HepG2 (cell line): ENCODE results near the gene GATM. TPM values are rescaled to one million over a fixed set of nuclear protein-coding genes. Genes with fewer than 3 reads are reported as not detected.

Experiments
- ATF6 ChIP-seq: sonication (generic); formaldehyde crosslinking; conservative IDR thresholded peaks from 2 replicates; pipeline ENCODE4 v1.4.0; 2020; ENCODE audit warnings: missing genetic modification reagents
- ATRX ChIP-seq: sonication (generic); formaldehyde crosslinking; IDR thresholded peaks from 2 replicates; pipeline ENCODE4 v1.4.0; 2020; ENCODE audit warnings: missing genetic modification reagents, borderline replicate concordance
- ETS1 ChIP-seq: sonication (generic); formaldehyde crosslinking; IDR thresholded peaks from 2 replicates; pipeline ENCODE4 v1.4.0; 2020; ENCODE audit warnings: missing genetic modification reagents
- FOXO4 ChIP-seq: sonication (generic); formaldehyde crosslinking; conservative IDR thresholded peaks from 2 replicates; pipeline ENCODE4 v1.8.1; 2023; ENCODE audit warnings: missing genetic modification reagents
- GABPA ChIP-seq, 2 experiments: IDR thresholded peaks; 2 replicates each; pipeline ENCODE4 v1.6.1; 2011 to 2016; ENCODE audit warnings: low read depth in 2 of 2, low read length in 1 of 2, missing biosample characterization in 1 of 2, missing genetic modification characterization in 1 of 2
- GLMP ChIP-seq: sonication (generic); formaldehyde crosslinking; IDR thresholded peaks from 2 replicates; pipeline ENCODE4 v1.9.0; 2021; ENCODE audit warnings: missing genetic modification reagents, mild to moderate bottlenecking, borderline replicate concordance
- GMEB1 ChIP-seq: sonication (generic); formaldehyde crosslinking; IDR thresholded peaks from 2 replicates; pipeline ENCODE4 v1.5.1; 2020; ENCODE audit warnings: missing genetic modification reagents, mild to moderate bottlenecking, borderline replicate concordance
- NFYB ChIP-seq: sonication (generic); formaldehyde crosslinking; IDR thresholded peaks from 2 replicates; pipeline ENCODE4 v1.4.0; 2020; ENCODE audit warnings: missing genetic modification reagents
- STAG1 ChIP-seq: sonication (generic); formaldehyde crosslinking; IDR thresholded peaks from 2 replicates; pipeline ENCODE4 v1.4.0; 2020; ENCODE audit warnings: missing genetic modification reagents
- ZNF333 ChIP-seq: sonication (generic); formaldehyde crosslinking; IDR thresholded peaks from 2 replicates; pipeline ENCODE4 v1.4.0; 2020; ENCODE audit warnings: mild to moderate bottlenecking, missing genetic modification reagents, borderline replicate concordance
- ZNF431 ChIP-seq: sonication (generic); formaldehyde crosslinking; IDR thresholded peaks from 2 replicates; pipeline ENCODE4 v1.9.0; 2022; ENCODE audit warnings: missing genetic modification reagents, low read depth, mild to moderate bottlenecking, borderline replicate concordance
- ZNF547 ChIP-seq: sonication (generic); formaldehyde crosslinking; IDR thresholded peaks from 2 replicates; pipeline ENCODE4 v1.5.1; 2020; ENCODE audit warnings: mild to moderate bottlenecking, missing genetic modification reagents
- ZNF556 ChIP-seq: sonication (generic); formaldehyde crosslinking; IDR thresholded peaks from 2 replicates; pipeline ENCODE4 v1.4.0; 2020; ENCODE audit warnings: mild to moderate bottlenecking, missing genetic modification reagents, borderline replicate concordance
- ZNF788 ChIP-seq: sonication (generic); formaldehyde crosslinking; IDR thresholded peaks from 2 replicates; pipeline ENCODE4 v1.5.0; 2020; ENCODE audit warnings: mild to moderate bottlenecking, missing genetic modification reagents, borderline replicate concordance
- ZNF883 ChIP-seq: sonication (generic); formaldehyde crosslinking; IDR thresholded peaks from 2 replicates; pipeline ENCODE4 v1.5.1; 2020; ENCODE audit warnings: mild to moderate bottlenecking, missing genetic modification reagents; ENCODE audit errors: not compliant biosample characterization
- ZNF891 ChIP-seq: sonication (generic); formaldehyde crosslinking; IDR thresholded peaks from 2 replicates; pipeline ENCODE4 v1.5.0; 2020; ENCODE audit warnings: mild to moderate bottlenecking, missing genetic modification reagents
- polyA plus RNA-seq, 8 experiments: library from polyadenylated mRNA; depleted of rRNA in 3 of 8; stranded (reverse) in 7 of 8; unstranded in 1 of 8; fragments of >200 nt; fragmentation: Illumina TruSeq in 4 of 8; extraction: Trizol in 4 of 8; gene quantifications; 2 replicates each; pipeline versions ENCODE4 v1.2.1 to v1.2.3, GENCODE V29; 2011 to 2016; ENCODE audit warnings: low read depth in 4 of 8, missing spikeins in 1 of 8, mixed read lengths in 1 of 8; ENCODE audit not compliant: insufficient read depth in 1 of 8
- total RNA-seq, 5 experiments: library from RNA; depleted of rRNA; stranded (reverse); fragments of >200 nt; fragmentation: Illumina TruSeq; extraction: Trizol; gene quantifications; 2 replicates each; pipeline ENCODE4 v1.2.3, GENCODE V29; 2016; ENCODE audit warnings: low read depth in 1 of 5

The GATM gene
- total and polyA plus RNA-seq, 2 of the 13 experiments (the other 11 are each of a cell fraction or from before 2014, with no cell fraction given) = 2.1 to 16.8 TPM

GRCh38 chr15:45387380-45388007 is 9.2 kb upstream of the GATM start (continued):
- TF ChIP-seq FOXO4 (no peak), GMEB1 (CRISPR knock-in tag) (no peak), ZNF333 (CRISPR knock-in tag) (no peak), GABPA (IDR thresholded peaks at IDR 0.05; ENCODE audit: low read depth, low read length) (no peak), GABPA (CRISPR knock-in tag; IDR thresholded peaks at IDR 0.05; ENCODE audit: low read depth) (peak; percentile 30; the same call in 1 of the 2 replicates), STAG1 (CRISPR knock-in tag) (no peak), NFYB (CRISPR knock-in tag) (no peak), ZNF547 (CRISPR knock-in tag) (no peak), ZNF788 (no peak), ETS1 (CRISPR knock-in tag) (no peak), ATF6 (CRISPR knock-in tag) (no peak), ZNF556 (CRISPR knock-in tag) (peak; percentile 47; the same call in 1 of the 2 replicates), ATRX (CRISPR knock-in tag) (no peak), ZNF891 (CRISPR knock-in tag) (no peak), GLMP (CRISPR knock-in tag) (no peak), ZNF883 (CRISPR knock-in tag) (no peak), ZNF431 (no peak; the same call in 1 of the 2 replicates)
